ENCODE results near the gene NTPCR.
A peak's percentile ranks its signal among the peaks of the same experiment; 100 is the strongest.
"Not testable (repeated sequence)": the region's sequence is repeated elsewhere in the genome, so short reads cannot be mapped to it uniquely, and the experiment has no call there.

The NTPCR gene

GRCh38 chr1:232924874-232925273 lies 25.5 kb upstream of the NTPCR start:
- intact Hi-C loops (cut with DNase I) = no loop called here
- no peak for DNase-seq

- no peak for DNase-seq
- intact Hi-C loops (cut with DNase I) = no loop called here
Measured at GRCh38 chr1:232925421-232926220, 24.8 kb upstream of the NTPCR start.

GRCh38 chr1:232927166-232927565 lies 23.2 kb upstream of the NTPCR start:
- intact Hi-C loops (cut with DNase I); DNase-seq: not testable (repeated sequence)

GRCh38 chr1:232927830-232928505 lies 22.4 kb upstream of the NTPCR start:
- DNase-seq = no peak
- intact Hi-C loops (cut with DNase I) = no loop called here

GRCh38 chr1:232932486-232933425 lies 17.7 kb upstream of the NTPCR start:
- intact Hi-C loops (cut with DNase I) = no loop called here
- DNase-seq = no peak

GRCh38 chr1:232936941-232937340 lies 13.5 kb upstream of the NTPCR start:
- no peak for DNase-seq
- intact Hi-C loops (cut with DNase I) = no loop called here

- DNase-seq = no peak
- intact Hi-C loops (cut with DNase I) = no loop called here
Measured at GRCh38 chr1:232937741-232938375, 12.6 kb upstream of the NTPCR start.

GRCh38 chr1:232938926-232939325 lies 11.5 kb upstream of the NTPCR start:
- no peak for DNase-seq
- intact Hi-C loops (cut with DNase I) = no loop called here

GRCh38 chr1:232939748-232940147 lies 10.7 kb upstream of the NTPCR start:
- intact Hi-C loops (cut with DNase I) = no loop called here

GRCh38 chr1:232940262-232940661 lies 10.1 kb upstream of the NTPCR start:
- DNase-seq = no peak
- intact Hi-C loops (cut with DNase I) = no loop called here

More at GRCh38 chr1:232939748-232940147, 10.7 kb upstream of the NTPCR start:
- no peak for DNase-seq

GRCh38 chr1:232942413-232943294 lies 7.8 kb upstream of the NTPCR start:
- no peak for DNase-seq
- intact Hi-C loops (cut with DNase I) = no loop called here

- DNase-seq = no peak
- intact Hi-C loops (cut with DNase I) = no loop called here
Measured at GRCh38 chr1:232943679-232944252, 6.6 kb upstream of the NTPCR start.

- DNase-seq = no peak
Measured at GRCh38 chr1:232944347-232944746, 6.1 kb upstream of the NTPCR start.

GRCh38 chr1:232949636-232950196 lies 695 bp upstream of the NTPCR start:
- no peak for DNase-seq
- intact Hi-C loops (cut with DNase I) = loop anchor here (2.0 kb wide), 1 partner anchor 319 kb away; the partner anchor contains the start of gene SIPA1L2

More at GRCh38 chr1:232944347-232944746, 6.1 kb upstream of the NTPCR start:
- intact Hi-C loops (cut with DNase I) = no loop called here

GRCh38 chr1:232951180-232951579 lies 769 bp downstream of the NTPCR start:
- intact Hi-C loops (cut with DNase I) = loop anchor here (2.0 kb wide), 1 partner anchor 320 kb away; the partner anchor contains the start of gene SIPA1L2
- peak in 17 of 42 donors; percentile 3 to 40 (median 13) for DNase-seq

GRCh38 chr1:232951605-232952004 lies 1.2 kb downstream of the NTPCR start:
- intact Hi-C loops (cut with DNase I) = loop anchor here (2.0 kb wide), 1 partner anchor 321 kb away; the partner anchor contains the start of gene SIPA1L2
- DNase-seq = no peak

Data from head of caudate nucleus (tissue), 42 donors.